Measurements from ENCODE around the gene PAPPA2.

The PAPPA2 gene

GRCh38 chr1:176501599-176501998, 38.6 kb downstream of the PAPPA2 start:
- ATAC-seq (no peak), DNase-seq (no peak)

GRCh38 chr1:176504848-176505553, 42.0 kb downstream of the PAPPA2 start:
- ATAC-seq (no peak), DNase-seq (no peak)

DNA sequence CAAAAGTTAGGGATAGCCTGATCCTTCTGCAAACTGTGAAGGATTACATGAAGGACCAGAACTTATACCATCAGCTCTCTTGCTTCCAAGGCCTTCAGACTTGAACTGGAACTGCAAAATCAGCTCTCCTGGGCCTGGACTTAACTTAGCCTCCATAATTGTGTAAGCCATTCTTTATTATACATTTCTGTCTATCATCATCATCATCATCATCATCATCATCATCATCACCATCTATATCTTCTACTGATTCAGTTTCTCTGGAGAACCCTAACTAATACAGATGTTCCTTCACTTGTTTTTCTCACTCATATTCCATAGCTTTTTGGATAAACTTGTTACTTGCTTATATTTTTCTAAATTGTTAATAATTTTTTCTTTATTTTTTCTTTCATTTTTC, 50.0 kb downstream of the PAPPA2 start:
- ATAC-seq (no peak), DNase-seq (no peak)

- DNase-seq (no peak), ATAC-seq (no peak)
These were observed 52.3 kb downstream of the PAPPA2 start for GRCh38 chr1:176515310-176515709.

DNA sequence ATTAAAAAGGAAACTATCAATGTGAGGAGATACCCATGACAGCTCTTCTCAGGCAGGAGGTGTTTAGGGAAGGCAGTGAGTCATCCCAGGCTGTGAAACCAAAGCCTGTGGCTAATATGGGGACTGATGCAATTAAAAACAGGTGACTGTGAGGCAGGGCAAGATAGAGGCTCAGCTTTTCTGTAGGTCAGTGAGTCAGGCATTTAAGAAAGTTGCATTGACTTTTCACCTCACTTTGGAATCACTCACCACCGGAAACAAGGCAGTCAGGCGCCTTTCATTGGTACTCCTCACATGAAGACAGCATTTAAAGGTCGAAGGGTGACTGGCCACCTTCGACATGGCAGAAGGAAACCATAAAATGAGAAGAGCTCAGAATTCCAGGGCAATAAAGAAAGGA, 54.5 kb downstream of the PAPPA2 start:
- ATAC-seq (peak; percentile 55), DNase-seq (no peak)

DNA sequence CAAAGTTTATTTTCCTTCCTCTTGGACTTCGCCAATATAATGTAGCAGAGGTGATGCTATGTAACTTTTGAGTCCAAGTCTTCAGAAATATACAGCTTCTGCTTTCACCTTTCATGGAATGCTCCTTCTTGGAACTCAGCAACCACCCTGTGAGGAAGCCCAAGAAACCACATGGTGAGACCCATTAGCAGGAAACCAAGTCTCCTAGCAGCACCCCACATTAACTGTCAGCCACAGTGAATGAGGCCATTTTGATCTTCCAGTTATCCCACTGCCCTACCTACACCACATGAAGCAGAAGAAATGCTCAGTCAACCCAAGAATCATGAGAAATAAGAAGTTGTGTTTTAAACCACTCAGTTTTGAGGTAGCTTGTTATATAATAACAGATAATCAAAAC, 58.2 kb downstream of the PAPPA2 start:
- DNase-seq (no peak), ATAC-seq (no peak)

GRCh38 chr1:176522310-176522845, 59.4 kb downstream of the PAPPA2 start:
- DNase-seq (no peak), ATAC-seq (no peak)

DNA sequence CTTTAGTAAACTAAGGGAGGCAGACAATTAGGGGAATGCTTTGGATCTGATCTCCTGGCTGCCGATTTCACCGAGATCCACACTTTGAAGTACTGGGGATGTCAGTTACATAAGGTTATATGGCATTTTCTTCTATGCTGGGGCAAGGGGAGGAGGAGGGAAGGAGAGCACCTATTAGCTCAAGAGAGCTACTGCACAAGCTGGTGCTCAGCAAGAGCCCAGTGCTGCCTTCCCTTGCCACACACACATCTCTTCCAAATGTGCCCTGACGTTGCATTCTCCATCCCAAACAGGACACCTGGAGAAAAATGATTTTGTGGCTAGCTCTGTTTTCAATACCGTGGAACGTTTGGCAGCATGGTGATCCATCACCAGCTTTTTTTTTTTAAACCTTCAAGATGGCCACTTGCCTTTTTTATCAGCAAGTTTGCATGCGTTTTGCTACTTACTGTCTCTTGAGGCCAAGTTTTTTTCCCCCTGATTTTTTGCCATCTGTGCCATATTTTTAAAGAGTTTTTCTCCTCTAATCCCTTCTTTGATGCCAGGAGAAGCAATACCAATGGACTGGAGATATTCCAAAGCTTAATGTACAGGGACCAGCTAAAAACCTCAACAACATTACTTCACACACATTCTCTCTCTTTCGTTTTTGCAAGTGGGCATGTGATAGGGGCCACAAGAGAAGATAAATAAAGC, 66.6 kb downstream of the PAPPA2 start:
- DNase-seq (no peak), ATAC-seq (no peak)

GRCh38 chr1:176531036-176531435, 68.1 kb downstream of the PAPPA2 start:
- no peak for DNase-seq
- ATAC-seq: no peak

GRCh38 chr1:176531921-176532897, 69.2 kb downstream of the PAPPA2 start:
- DNase-seq (no peak), ATAC-seq (no peak)

DNA sequence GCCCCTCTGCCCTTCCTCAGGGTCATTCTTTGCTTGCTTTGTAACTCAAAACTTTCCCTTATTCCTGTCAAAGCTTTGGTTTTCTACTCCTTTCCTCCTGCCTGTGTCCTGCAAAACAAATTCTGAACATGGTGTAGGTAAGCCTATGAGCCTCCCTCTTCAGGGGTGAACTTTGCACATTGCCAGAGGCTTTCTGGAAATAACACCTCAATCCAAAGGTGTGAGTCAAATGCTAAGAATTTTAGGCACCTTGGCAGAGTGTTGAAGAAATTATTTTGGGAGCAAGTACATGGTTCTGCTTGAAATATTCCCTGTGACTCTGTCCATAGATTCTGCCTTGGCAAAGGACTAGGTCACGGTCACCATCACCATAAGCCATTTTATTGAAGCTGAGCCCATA, 70.0 kb downstream of the PAPPA2 start:
- ATAC-seq (no peak), DNase-seq (no peak)

DNA sequence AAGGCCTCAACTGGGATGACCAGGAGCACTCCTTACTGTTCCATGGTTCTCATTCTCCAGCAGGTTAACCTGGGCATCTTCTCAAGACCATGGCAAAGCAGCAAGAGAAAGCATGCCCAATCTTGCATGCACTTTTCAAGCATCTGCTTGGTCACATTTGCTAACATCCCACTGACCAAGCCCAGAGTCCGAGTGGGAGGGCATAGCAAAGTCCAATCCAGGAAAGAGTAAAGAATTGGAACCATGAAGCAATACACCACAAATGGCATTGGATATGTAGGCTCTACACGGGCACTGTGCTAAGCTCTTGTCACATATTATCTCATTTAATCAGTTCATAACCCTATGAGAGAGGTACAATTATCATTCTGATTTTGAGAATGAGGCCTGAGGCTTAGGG, 73.6 kb downstream of the PAPPA2 start:
- DNase-seq: no peak
- no peak for ATAC-seq

GRCh38 chr1:176539018-176539417, 76.0 kb downstream of the PAPPA2 start:
- ATAC-seq: no peak
- DNase-seq: no peak

GRCh38 chr1:176540428-176540827, 77.5 kb downstream of the PAPPA2 start:
- DNase-seq (no peak), ATAC-seq (no peak)

DNA sequence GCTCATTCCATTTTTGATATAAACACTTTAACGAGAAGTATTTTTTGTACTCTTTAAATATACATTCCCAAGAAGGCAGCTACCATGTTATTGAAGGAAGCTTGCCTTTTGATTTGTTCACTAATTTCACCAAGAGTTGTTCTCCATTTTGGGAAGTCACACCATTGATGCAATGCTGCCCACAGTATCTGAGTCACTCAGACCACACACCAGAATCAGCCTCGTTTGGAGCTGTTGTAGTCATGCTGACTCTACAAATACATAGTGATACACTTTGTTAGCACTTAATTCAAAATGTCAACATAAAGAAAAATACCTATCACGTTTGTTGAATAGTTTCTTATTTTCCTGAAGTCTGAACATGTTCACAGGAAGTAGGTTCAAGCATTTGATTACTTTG, 78.7 kb downstream of the PAPPA2 start:
- no peak for DNase-seq
- no peak for ATAC-seq

GRCh38 chr1:176542352-176542751, 79.4 kb downstream of the PAPPA2 start:
- no peak for DNase-seq
- no peak for ATAC-seq

DNA sequence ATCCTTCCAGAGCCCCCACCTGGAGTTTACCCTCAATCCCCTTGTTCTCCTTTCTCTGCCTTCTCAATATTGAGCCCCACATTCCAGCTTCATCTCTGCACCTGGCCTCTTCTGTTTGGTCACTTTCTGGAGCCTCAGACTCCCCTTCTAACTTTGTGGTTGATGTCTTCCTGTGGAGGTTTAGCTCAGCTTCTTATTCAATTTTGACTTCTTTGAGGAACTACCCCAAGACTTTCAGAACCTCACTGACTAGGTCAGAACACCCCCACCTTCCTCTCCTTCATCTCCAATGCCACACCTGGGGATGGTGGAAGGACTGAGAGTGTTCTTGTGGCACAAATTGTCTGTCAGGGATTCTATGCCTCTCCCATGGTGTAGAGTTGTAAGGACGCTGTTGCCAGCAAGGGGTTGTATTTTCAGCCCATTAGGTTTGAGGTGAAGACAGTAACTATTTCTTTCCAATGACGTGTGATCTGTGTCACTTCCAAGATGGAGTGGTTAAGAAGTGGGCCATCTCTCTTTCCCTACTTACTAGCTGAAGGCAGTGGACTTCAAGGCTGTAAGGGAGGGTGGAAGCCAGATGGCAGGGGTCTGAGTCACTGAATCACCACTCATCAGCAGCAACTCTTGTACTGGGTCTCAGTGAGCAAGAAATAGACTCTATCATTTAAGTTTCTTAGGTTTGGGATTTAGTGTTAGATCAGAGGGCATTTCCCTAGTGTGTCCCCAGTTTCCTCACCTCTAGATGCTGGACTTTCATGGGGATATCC, 80.6 kb downstream of the PAPPA2 start:
- no peak for DNase-seq
- no peak for ATAC-seq

- no peak for ATAC-seq
- no peak for DNase-seq
These were observed 82.2 kb downstream of the PAPPA2 start for GRCh38 chr1:176545034-176545639.

DNA sequence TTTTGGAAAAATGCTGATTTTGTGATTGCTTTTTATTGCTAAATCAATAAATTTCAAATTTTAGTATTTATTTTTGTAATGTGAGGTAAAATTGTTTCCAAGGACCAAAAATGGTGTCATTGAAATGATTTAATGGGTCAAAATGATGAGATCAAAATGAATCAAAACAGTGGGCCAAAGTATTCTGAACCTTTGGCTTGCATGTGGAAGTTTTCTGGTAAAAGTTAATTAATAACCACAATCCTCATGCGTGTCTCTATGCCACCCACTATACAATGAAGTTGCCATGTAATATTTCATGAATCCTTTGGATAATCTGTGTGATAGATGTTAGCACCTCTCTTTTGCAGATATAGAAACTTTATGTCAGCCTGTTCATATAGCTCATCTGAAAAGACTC, 83.8 kb downstream of the PAPPA2 start:
- DNase-seq (no peak), ATAC-seq (no peak)

DNA sequence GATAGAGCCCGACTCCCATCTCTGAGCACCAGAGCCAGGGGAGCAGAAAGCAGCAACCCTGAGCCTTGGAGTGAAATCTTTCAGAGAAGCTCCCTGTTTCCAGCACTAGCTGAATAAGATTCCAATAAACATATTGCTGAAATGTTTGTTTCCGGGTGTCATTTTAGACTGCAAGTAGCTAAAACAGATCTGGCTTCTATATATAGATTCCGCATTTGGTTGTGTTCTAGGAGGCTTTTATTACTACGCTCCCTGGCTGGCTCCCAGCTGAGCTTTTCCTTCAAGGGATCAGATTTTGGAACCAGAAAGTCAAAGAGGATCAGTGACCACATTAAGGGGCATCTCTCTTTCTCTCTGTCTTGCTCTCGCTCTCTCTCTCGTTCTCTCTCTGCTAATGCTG, 88.2 kb downstream of the PAPPA2 start:
- no peak for ATAC-seq
- no peak for DNase-seq

DNA sequence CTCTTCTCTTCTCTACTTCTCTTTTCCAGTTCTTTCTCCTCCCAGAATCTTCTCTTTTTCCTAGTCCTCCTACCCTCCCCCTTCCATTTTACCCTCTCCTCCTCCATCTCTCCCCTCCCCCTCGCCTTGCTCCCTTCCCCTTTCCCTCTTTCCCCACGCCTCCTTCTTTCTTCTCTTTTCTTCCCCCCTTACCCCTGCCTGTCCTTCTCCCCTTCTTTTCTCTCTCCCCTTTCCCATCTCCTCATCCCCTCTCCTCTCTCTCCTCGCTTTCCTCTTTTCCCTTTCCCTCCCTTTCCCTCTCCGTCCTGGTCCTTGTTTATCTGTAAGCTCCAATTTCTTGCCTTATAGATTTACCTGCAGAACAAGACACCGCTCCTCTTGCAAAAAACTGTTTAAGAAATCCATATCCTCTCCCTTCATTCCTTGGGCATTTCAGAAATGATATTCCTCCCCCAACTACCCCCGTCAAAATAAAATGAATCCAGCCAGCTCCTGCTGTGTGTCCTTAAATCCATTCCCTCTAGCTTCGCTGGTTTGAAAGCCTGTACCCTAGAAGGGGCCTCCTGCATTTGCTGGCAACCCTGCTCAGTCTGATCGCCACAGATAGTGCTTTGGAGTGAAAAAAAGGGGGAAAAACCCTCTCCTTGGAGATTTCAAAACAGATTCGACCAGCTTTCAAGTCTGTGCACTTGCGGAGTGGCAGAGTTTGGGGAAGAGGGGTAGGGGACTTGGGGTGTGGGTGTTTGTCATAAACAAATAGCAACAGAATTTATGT, 89.4 kb downstream of the PAPPA2 start:
- ATAC-seq (no peak), DNase-seq (no peak)
